Testis (tissue), 2 donors: ENCODE measurements around the gene TCF4.

ENCODE experiments used
- CTCF ChIP-seq, 3 experiments: fragments of 450-650 bp in 2 of 3; fragments of 200-600 bp in 1 of 3; sonication (generic) in 1 of 3; IDR thresholded peaks; one replicate each; pipeline ENCODE4 v1.5.1; 2016 to 2019; ENCODE audit warnings: antibody characterized with exemption in 3 of 3, mild to moderate bottlenecking in 2 of 3, moderate library complexity in 1 of 3
- POLR2A ChIP-seq: fragments of 450-650 bp; IDR thresholded peaks from one replicate; pipeline ENCODE4 v1.6.1; 2017; ENCODE audit warnings: antibody characterized with exemption, mild to moderate bottlenecking, moderate library complexity

DNA sequence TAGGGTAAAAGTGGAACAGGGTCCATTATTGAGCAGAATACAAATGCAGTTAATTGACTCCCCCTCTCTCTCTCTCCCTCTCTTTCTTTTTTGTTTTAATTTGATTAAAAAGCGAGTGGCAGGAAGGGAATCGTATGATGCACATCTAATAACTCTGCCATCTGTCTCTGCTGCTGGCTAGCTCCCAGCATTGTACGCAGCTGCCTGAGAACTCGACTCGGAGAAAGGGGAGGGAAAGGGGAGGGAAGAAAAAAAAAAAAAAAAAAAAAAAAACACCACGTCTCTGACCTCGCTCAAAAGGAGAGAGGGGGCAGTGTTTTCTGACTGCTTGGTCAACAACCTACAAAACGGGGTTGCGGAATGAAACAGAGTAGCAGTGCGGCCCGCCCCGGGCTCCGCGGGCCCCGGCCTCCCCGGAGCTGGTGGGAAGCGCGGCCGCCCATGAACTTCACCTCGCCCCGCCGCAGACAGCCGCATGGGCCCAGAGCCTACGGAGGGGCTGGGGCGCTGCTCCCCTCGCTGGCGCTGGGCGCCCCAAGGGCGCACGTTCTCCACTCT lies 265.7 kb downstream of the TCF4 start:
- no peak for TF ChIP-seq CTCF (IDR thresholded peaks at IDR 0.05)
- no peak for TF ChIP-seq POLR2A
